ENCODE data around the gene SERPINA10. TPM values are rescaled to one million over a fixed set of nuclear protein-coding genes. Genes with fewer than 3 reads are reported as not detected.

The SERPINA10 gene
- polyA plus RNA-seq, 1 of the 3 experiments (the other 2 are of a cell fraction): not detected

GRCh38 chr14:94237046-94237445 is 56.0 kb downstream of the SERPINA10 start:
- Histone ChIP-seq H3K4me1 (ENCODE audit: control insufficient read depth in 1 of 2, insufficient read depth in 2 of 2, low read depth in 1 of 2, low read length in 1 of 2) (no peaks in the 10 kb centered on the region), H2AFZ (ENCODE audit: low read depth) (no peak overlapping the region), H3K9me3 (no peaks in the 10 kb centered on the region), H3K27ac (ENCODE audit: low read depth in 2 of 2, low read length in 1 of 2) (no peak overlapping the region), H3K9me2 (no peaks in the 10 kb centered on the region), H3K79me2 (ENCODE audit: insufficient read depth) (no peaks in the 10 kb centered on the region), H3K9ac (no peak overlapping the region), H3K4me3 (ENCODE audit: low read depth in 2 of 2, low read length in 1 of 2) (no peak overlapping the region), H3F3A (replicated peaks; ENCODE audit: insufficient read depth) (no peaks in the 10 kb centered on the region), H3K27me3 (ENCODE audit: insufficient read depth) (no peaks in the 10 kb centered on the region), H3K36me3 (replicated peaks in 1 of 2; ENCODE audit: control insufficient read depth in 1 of 2, insufficient read depth in 2 of 2, low read length in 1 of 2) (peaks cover 10 to 43% of the 10 kb centered on the region in 2 experiments), H4K20me1 (ENCODE audit: insufficient read depth) (no peaks in the 10 kb centered on the region), H3K4me2 (no peak overlapping the region)
- ChIA-PET CTCF (interaction anchor here (1.1 kb wide), 1 partner anchor 15 kb away, joined by 3 read pairs; no protein-coding TSS in a partner anchor), POLR2A (no interaction called here)
- TF ChIP-seq, protein P1, sequence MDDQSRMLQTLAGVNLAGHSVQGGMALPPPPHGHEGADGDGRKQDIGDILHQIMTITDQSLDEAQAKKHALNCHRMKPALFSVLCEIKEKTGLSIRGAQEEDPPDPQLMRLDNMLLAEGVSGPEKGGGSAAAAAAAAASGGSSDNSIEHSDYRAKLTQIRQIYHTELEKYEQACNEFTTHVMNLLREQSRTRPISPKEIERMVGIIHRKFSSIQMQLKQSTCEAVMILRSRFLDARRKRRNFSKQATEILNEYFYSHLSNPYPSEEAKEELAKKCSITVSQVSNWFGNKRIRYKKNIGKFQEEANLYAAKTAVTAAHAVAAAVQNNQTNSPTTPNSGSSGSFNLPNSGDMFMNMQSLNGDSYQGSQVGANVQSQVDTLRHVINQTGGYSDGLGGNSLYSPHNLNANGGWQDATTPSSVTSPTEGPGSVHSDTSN (IDR thresholded peaks at IDR 0.05): no peak
- TF ChIP-seq RFX5 (IDR thresholded peaks at IDR 0.05; ENCODE audit: low read length): no peak
- TF ChIP-seq EP300 (IDR thresholded peaks at IDR 0.05; ENCODE audit: borderline replicate concordance in 1 of 2, low read depth in 1 of 2, low read length in 1 of 2): no peak
- DNase-seq: no peak

Other genes starting within 250 kb of the SERPINA10 start
- gene DDX24, start 212.1 kb downstream of the SERPINA10 start, polyA plus RNA-seq (2012; rRNA removed): 108 and 148 TPM in 2 replicates
- gene IFI27L1, start 212.0 kb downstream of the SERPINA10 start, polyA plus RNA-seq (2012; rRNA removed): 35.3 and 41.1 TPM in 2 replicates
- 1.2 and 2.4 TPM in 2 replicates for gene IFI27, start 182.5 kb downstream of the SERPINA10 start, polyA plus RNA-seq (2012; rRNA removed)
- 200 and 208 TPM in 2 replicates for gene IFI27L2, start 163.7 kb downstream of the SERPINA10 start, polyA plus RNA-seq (2012; rRNA removed)
- 2.5 and 3.5 TPM in 2 replicates for gene PPP4R4, start 118.9 kb downstream of the SERPINA10 start, polyA plus RNA-seq (2012; rRNA removed)
- gene SERPINA6, start 30.1 kb upstream of the SERPINA10 start, polyA plus RNA-seq (2012; rRNA removed): 0.46 and 0.65 TPM in 2 replicates
- gene SERPINA2, start 73.4 kb upstream of the SERPINA10 start, polyA plus RNA-seq (2012; rRNA removed): not detected in 2 replicates
- gene SERPINA1, start 95.3 kb upstream of the SERPINA10 start, polyA plus RNA-seq (2012; rRNA removed): 10.5 and 11.3 TPM in 2 replicates
- gene SERPINA11, start 159.5 kb upstream of the SERPINA10 start, polyA plus RNA-seq (2012; rRNA removed): not detected in 2 replicates
- not detected in 2 replicates for gene SERPINA9, start 182.9 kb upstream of the SERPINA10 start, polyA plus RNA-seq (2012; rRNA removed)
- gene SERPINA12, start 216.2 kb upstream of the SERPINA10 start, polyA plus RNA-seq (2012; rRNA removed): not detected in 2 replicates

Data from SK-N-SH (cell line).